Breast epithelium (tissue), 4 donors: ENCODE results near the gene GRXCR1. TPM values are rescaled to one million over a fixed set of nuclear protein-coding genes. Genes with fewer than 3 reads are reported as not detected.

Experiments
- DNase-seq, 2 donors: peaks; one replicate each; pipeline ENCODE4 v3.0.0-alpha.2; 2019; ENCODE audit warnings: low spot score in 2 of 2
- H3K27ac ChIP-seq, 2 donors: fragments of 200-600 bp; sonication (generic) in 1 of 2; one replicate each; pipeline ENCODE4 v1.5.1; 2016 to 2019; ENCODE audit warnings: mild to moderate bottlenecking in 1 of 2
- H3K27me3 ChIP-seq, 2 donors: fragments of 200-600 bp; sonication (generic) in 1 of 2; one replicate each; pipeline versions ENCODE4 v1.5.1 to v1.6.0; 2017 to 2019; ENCODE audit warnings: control low read depth in 1 of 2, mild to moderate bottlenecking in 1 of 2
- H3K36me3 ChIP-seq: fragments of 200-600 bp; one replicate; pipeline ENCODE4 v1.5.1; 2019
- H3K4me1 ChIP-seq, 2 donors: fragments of 200-600 bp; sonication (generic); one replicate each; pipeline ENCODE4 v1.5.1; 2016 to 2019; ENCODE audit warnings: control low read depth in 1 of 2
- H3K4me3 ChIP-seq, 3 donors: fragments of 200-600 bp; sonication (generic); 1 replicate in 2 of 3; 2 replicates in 1 of 3; pipeline ENCODE4 v1.5.1; 2016 to 2019; ENCODE audit warnings: mild to moderate bottlenecking in 3 of 3, moderate library complexity in 2 of 3
- H3K9me3 ChIP-seq, 2 donors: fragments of 200-600 bp; sonication (generic) in 1 of 2; one replicate each; pipeline ENCODE4 v1.5.1; 2016 to 2019; ENCODE audit warnings: control low read depth in 1 of 2
- CTCF ChIP-seq, 3 donors: fragments of 450-650 bp; IDR thresholded peaks; one replicate each; pipeline ENCODE4 v1.5.1; 2016 to 2017; ENCODE audit warnings: antibody characterized with exemption in 3 of 3, mild to moderate bottlenecking in 3 of 3, moderate library complexity in 3 of 3
- POLR2A ChIP-seq: fragments of 450-650 bp; IDR thresholded peaks from one replicate; pipeline ENCODE4 v1.6.1; 2016; ENCODE audit warnings: antibody characterized with exemption, mild to moderate bottlenecking, moderate library complexity
- POLR2AphosphoS5 ChIP-seq, 3 donors: sonication (generic); formaldehyde crosslinking; IDR thresholded peaks; one replicate each; pipeline ENCODE4 v1.6.1; 2017; ENCODE audit warnings: antibody characterized with exemption in 3 of 3
- intact Hi-C: fragments of 100-400 bp; cut with DNase I; formaldehyde crosslinking; loops from one replicate; pipeline ENCODE4 v1.15.1; 2023; ENCODE audit warnings: low total_unique reads
- total RNA-seq, 3 donors: library from RNA; depleted of rRNA; stranded (reverse); fragments of >200 nt; gene quantifications; one replicate each; pipeline ENCODE4 v1.1.0, GENCODE V29; 2016

The GRXCR1 gene
- not detected for total RNA-seq

GRCh38 chr4:42892413-42892812, at the start of gene GRXCR1:
Gene GRXCR1 (plus strand): TSS chr4:42892713. CDS start chr4:42893267, 554 bp downstream.
- TF ChIP-seq POLR2AphosphoS5 (IDR thresholded peaks at IDR 0.05) (no peak), POLR2A (no peak), CTCF (IDR thresholded peaks at IDR 0.05) (no peak)
- intact Hi-C loops: no loop called here

GRCh38 chr4:42843694-42844093, 48.8 kb upstream of the GRXCR1 start:
- Histone ChIP-seq H3K27me3 (no peaks in the 10 kb centered on the region), H3K9me3 (no peaks in the 10 kb centered on the region), H3K4me1 (no peaks in the 10 kb centered on the region), H3K4me3 (no peak overlapping the region), H3K36me3 (no peaks in the 10 kb centered on the region), H3K27ac (no peak overlapping the region)
- intact Hi-C loops: no loop called here
- DNase-seq: no peak
- TF ChIP-seq POLR2AphosphoS5 (IDR thresholded peaks at IDR 0.05): no peak

More at GRCh38 chr4:42892413-42892812, at the start of gene GRXCR1:
- Histone ChIP-seq H3K4me3 (no peak within 1 kb of the TSS), H3K27ac (no peak within 1 kb of the TSS), H3K4me1 (no peaks in the 10 kb centered on the region), H3K27me3 (no peaks in the 10 kb centered on the region), H3K9me3 (no peaks in the 10 kb centered on the region), H3K36me3 (no peaks in the 10 kb centered on the region)
- DNase-seq: no peak

GRCh38 chr4:42844422-42845070, 48.0 kb upstream of the GRXCR1 start:
- no peaks in the 10 kb centered on the region for H3K36me3 ChIP-seq
- DNase-seq: no peak
- no peak overlapping the region for H3K4me3 ChIP-seq
- H3K27ac ChIP-seq: no peak overlapping the region
- intact Hi-C loops: no loop called here
- no peaks in the 10 kb centered on the region for H3K4me1 ChIP-seq
- TF ChIP-seq CTCF (IDR thresholded peaks at IDR 0.05) (no peak), POLR2A (no peak), POLR2AphosphoS5 (IDR thresholded peaks at IDR 0.05) (no peak)
- no peaks in the 10 kb centered on the region for H3K27me3 ChIP-seq
- peaks cover 0 to under 1% of the 10 kb centered on the region in 2 donors for H3K9me3 ChIP-seq

GRCh38 chr4:42845586-42845985, 46.9 kb upstream of the GRXCR1 start:
- TF ChIP-seq CTCF (IDR thresholded peaks at IDR 0.05) (no peak), POLR2AphosphoS5 (IDR thresholded peaks at IDR 0.05) (no peak), POLR2A (no peak)
- Histone ChIP-seq H3K27ac (no peak overlapping the region), H3K36me3 (no peaks in the 10 kb centered on the region), H3K4me3 (no peak overlapping the region), H3K9me3 (peaks cover 0 to 8% of the 10 kb centered on the region in 2 donors), H3K4me1 (no peaks in the 10 kb centered on the region), H3K27me3 (no peaks in the 10 kb centered on the region)
- intact Hi-C loops: no loop called here
- no peak for DNase-seq

- Histone ChIP-seq H3K4me1 (no peaks in the 10 kb centered on the region), H3K27ac (no peak overlapping the region), H3K9me3 (no peaks in the 10 kb centered on the region), H3K4me3 (no peak overlapping the region), H3K27me3 (no peaks in the 10 kb centered on the region), H3K36me3 (no peaks in the 10 kb centered on the region)
- DNase-seq: no peak
- TF ChIP-seq POLR2A: no peak
- no peak for TF ChIP-seq CTCF (IDR thresholded peaks at IDR 0.05)
- TF ChIP-seq POLR2AphosphoS5 (IDR thresholded peaks at IDR 0.05): no peak
- intact Hi-C loops: no loop called here
Measured at GRCh38 chr4:42855779-42856178, 36.7 kb upstream of the GRXCR1 start.
